Measurements from ENCODE around the gene IRX4.

Gene IRX4

DNA sequence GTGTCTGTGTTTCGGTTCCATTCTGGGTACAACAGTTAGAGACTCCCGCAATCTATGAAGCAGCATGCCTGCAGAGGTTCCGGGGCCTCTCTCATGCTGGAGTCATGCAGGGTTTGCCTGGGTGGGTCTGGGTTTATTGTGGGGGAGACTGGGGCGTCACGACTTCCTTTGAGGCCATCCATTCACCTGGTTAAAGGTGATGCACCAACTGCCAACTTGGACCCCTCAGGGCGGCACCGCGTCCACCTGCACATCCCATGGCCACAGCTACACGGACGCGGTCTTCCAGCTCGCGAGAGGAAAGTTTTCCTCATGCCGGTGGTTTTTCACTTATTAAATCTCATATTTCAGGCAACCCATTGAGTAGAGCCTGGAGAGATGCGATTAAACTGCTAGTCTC, 30.9 kb upstream of the IRX4 start:
- DNase-seq = no peak

GRCh38 chr5:1912951-1913565, 30.3 kb upstream of the IRX4 start:
- no peak for DNase-seq

GRCh38 chr5:1911773-1912235, 29.1 kb upstream of the IRX4 start:
- DNase-seq = no peak

DNA sequence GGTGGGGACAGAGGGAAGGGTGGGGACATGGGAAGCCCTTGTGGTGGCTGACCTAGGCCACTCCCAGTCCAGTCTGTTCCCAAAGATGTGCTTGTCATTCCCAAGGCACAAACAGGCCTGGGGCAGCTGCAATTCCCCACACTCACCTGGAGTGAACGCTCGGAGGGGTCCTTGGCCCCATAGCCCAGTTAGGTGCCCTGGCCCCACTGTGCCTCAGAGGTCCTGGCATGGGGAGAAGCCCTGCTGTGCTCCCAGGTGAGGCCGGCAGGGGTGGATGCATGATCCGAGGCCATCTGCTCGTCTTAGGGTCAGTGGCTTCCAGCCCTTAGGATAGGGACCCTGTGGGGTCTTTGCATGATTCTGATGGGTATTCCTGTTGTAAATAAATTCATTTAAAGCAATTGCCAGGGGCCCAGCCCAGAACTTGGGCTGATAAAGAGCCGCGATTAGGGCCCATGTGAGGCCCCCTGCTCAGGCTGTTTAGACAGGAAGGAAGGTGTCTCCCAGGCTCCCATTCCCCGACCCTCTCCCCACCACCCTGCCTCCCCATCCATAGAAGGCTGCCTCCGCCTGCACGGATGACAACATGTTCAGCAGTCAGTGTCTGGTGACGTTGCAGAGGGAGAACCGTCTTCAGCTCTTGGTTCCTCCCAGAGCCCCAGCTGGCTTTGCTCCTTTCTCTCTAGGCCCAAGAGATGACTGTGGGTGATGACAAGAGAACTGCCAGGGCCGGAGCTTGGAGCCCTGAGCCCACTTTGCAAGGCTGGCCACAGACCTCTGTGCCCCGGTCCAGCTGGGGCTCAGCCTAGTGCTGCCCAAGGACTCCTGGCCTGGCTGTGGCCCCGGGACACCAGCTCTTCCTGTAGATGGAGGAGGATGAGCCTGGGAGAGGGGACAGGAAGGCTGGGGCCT, 28.4 kb upstream of the IRX4 start:
- no peak for DNase-seq

DNA sequence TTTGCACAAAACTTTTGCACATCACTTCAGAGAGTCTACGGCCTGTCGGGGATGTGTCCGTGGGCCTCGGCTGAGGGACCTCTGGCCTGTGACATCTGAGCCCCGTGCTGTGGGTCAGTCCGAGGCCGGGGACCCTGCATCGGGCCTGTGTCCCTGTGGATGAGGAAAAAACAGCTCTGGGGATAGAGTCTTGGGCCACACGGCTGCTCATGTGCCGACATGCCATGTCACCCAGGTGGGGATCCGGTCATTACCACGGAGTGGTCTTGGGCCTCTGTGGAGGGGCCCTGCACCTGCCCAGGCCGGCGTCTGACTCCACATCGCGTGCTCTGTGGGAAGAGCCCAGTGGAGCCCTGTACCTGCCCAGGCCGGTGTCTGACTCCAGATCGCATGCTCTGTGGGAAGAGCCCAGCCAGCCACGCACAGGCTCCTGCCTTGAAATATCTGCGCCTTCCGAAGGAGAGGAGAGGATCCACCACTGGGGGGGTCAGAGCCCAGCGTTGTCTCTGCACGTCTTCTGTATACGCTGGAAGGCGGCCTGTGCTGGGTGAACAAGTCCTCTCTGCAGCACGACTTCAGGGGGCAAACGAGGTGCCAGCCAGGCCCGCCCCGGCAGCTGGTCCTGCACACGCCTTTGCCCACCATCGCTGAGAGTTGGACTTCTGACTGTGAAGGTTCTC, 27.5 kb upstream of the IRX4 start:
- no peak for DNase-seq

- no peak for DNase-seq
These were observed 26.7 kb upstream of the IRX4 start for GRCh38 chr5:1909346-1909985.

DNA sequence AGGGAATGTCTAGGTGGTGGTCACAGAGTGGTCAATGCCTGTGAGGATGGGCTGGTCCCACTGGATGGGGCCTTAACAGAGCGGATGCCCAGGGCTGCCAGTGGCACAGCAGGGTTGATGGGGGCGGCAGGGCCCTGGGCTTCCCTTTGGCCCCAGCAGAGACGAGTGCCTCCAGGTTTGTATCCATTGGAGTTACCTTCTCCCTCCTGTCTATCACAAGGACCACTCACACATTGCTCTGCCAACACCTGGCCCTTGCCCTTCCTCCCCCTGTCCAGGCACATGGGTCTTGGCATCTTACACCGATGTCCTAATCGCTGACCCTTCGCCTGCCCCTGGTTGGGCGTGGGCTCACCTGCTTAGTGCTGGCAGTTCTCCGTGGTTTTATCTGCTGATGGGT, 26.2 kb upstream of the IRX4 start:
- DNase-seq = no peak

GRCh38 chr5:1907616-1908015, 24.9 kb upstream of the IRX4 start:
- DNase-seq = no peak

DNA sequence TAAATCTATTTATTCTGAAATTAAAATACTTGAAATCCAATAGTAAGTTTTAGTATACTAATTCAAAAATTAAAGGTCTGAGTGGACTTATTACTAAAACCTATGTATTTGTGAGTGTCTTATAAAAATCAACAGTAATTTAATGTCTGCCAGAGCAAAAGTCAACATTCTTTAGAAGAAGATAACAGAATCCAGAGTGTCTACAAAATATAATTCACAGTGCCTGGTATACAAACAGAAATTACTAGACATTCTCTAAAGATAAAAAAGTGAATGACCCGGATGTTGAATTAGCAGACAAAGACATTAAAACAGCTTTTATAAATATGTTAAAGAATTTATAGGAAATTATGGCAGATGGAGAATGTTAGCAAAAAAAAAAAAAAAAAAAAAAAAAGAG, 22.4 kb upstream of the IRX4 start:
- DNase-seq = no peak

- DNase-seq = no peak
These were observed 19.3 kb upstream of the IRX4 start for GRCh38 chr5:1901983-1902382.

- DNase-seq = no peak
These were observed 18.3 kb upstream of the IRX4 start for GRCh38 chr5:1901061-1901460.

GRCh38 chr5:1899201-1899600, 16.5 kb upstream of the IRX4 start:
- DNase-seq = no peak

- DNase-seq = no peak
These were observed 15.2 kb upstream of the IRX4 start for GRCh38 chr5:1897816-1898450.

DNA sequence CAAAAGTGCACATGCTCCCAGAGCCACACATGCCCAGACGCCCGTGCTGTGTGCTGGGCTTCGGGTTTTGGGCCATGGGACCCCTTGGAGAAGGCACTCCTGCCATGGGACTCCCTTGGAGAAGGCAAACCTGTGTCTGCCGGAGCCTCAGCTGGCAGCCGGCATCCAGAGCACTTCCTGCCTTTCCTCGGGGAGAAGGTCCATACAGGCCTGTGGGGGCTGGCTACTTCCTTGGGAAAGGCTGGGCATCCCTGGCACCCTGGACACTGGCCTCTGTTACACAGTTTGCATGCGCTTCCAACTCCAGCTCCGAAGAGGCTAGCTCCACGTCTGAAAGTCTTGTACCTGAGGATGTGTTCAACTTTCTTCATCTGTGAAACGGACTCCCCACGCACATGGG, 14.7 kb upstream of the IRX4 start:
- DNase-seq = no peak

DNA sequence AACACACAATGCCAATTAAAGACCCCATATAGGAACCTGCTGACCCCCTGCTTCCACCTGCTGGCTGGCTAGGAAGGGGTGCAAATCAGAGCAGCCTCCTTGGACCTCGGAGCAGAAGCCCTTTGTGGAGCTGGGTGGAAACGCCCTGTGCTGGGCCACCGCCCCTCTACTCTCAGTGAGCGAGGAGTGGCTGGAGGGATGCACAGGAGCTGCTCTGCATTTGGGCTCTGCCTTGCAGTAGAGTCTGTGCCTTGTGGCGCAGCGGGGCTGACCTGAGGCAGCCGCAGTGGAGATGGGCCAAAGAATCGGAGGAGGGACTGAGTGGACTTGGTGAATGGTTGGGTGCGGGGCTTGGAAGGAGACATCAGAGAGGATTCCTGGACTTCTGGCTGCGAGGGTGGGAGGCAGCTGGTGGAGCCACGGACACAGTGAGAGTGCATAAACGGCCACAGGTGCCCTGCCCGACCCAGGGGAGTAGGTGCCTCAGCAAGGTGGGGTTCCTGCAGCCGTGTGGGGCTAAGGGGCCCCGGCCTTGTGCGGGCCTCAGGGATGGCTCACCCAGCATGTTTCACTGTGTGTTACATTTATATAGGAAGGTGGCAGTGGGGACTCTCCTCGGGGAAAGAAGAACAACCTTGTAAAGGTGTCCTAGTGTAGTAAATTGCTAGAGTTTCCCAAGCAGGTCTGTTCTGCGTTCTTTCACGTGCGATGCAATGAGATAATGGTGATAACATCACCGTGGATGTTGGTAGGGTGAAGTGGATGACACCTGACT, 14.1 kb upstream of the IRX4 start:
- no peak for DNase-seq

GRCh38 chr5:1895739-1896420, 13.2 kb upstream of the IRX4 start:
- no peak for DNase-seq

DNA sequence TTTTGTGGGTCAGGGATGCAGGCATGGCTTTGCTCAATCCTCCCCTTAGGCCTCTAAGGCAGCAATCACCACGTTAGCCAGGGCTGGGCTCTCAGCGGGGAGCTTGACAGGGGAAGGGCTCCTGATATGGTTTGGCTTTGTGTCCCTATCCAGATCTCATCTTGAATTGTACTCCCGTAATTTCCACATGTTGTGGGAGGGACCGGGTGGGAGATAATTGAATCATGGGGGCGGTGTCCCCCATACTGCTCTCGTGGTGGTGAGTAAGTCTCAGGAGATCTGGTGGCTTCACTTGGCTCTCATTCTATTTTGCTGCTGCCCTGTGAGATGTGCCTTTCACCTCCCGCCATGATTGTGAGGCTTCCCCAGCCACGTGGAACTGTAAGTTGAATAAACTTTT, 11.5 kb upstream of the IRX4 start:
- no peak for DNase-seq

GRCh38 chr5:1893754-1894153, 11.0 kb upstream of the IRX4 start:
- no peak for DNase-seq

GRCh38 chr5:1892685-1893445, 10.1 kb upstream of the IRX4 start:
- no peak for DNase-seq

- DNase-seq = no peak
These were observed 9.5 kb upstream of the IRX4 start for GRCh38 chr5:1892211-1892610.

DNA sequence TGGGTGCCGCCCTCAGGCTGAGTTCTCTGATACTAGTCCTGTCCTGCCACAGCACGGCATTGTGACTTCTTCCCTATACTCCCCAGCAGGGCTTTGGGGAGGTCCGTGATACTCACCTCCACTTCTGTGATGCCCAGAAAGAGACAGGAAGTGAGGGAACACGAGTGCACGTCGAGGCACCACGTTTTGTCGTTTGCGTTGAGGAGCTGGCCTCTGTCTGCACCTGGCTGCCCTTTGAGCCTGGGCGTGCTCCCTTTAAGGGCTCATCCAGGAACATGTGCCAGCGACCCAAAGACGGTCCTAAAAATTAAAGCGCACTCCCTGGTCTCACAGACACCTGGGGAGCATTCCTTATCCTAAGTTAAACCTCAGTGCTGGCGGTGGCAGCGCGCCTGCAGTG, 8.7 kb upstream of the IRX4 start:
- DNase-seq = no peak

All from activated CD4-positive, alpha-beta T cell treated with anti-CD3 and anti-CD28 coated beads for 1 hour (primary cell).